K562 (cell line): ENCODE measurements around the gene SMIM7. TPM values are rescaled to one million over a fixed set of nuclear protein-coding genes. Genes with fewer than 3 reads are reported as not detected.
A peak's percentile ranks its signal among the peaks of the same experiment; 100 is the strongest.

Experiments used
- ASH1L ChIP-seq: fragments of 450-650 bp; IDR thresholded peaks from 2 replicates; pipeline ENCODE4 v1.6.1; 2018; ENCODE audit warnings: borderline replicate concordance, mild to moderate bottlenecking, low read depth; ENCODE audit not compliant: partially characterized antibody
- ETV5 ChIP-seq: sonication (generic); formaldehyde crosslinking; IDR thresholded peaks from 2 replicates; pipeline ENCODE4 v1.4.0; 2020; ENCODE audit warnings: low read depth, mild to moderate bottlenecking, missing genetic modification reagents
- HDAC1 ChIP-seq, 2 experiments: fragments of 450-650 bp; IDR thresholded peaks; 2 replicates each; pipeline ENCODE4 v1.6.1; 2016 to 2017; ENCODE audit warnings: inconsistent platforms in 1 of 2, mild to moderate bottlenecking in 1 of 2, moderate library complexity in 1 of 2
- L3MBTL2 ChIP-seq: fragments of 450-650 bp; IDR thresholded peaks from 2 replicates; pipeline ENCODE4 v1.6.1; 2016; ENCODE audit warnings: mild to moderate bottlenecking, moderate library complexity
- LEF1 ChIP-seq: fragments of 450-650 bp; IDR thresholded peaks from 2 replicates; pipeline ENCODE4 v1.6.1; 2016; ENCODE audit warnings: mild to moderate bottlenecking
- MAFK ChIP-seq: IDR thresholded peaks from 2 replicates; pipeline ENCODE4 v1.6.1; 2011; ENCODE audit warnings: low read length, improper control_type of control experiment
- NCOA6 ChIP-seq: fragments of 450-650 bp; IDR thresholded peaks from 2 replicates; pipeline ENCODE4 v1.6.1; 2017; ENCODE audit warnings: mild to moderate bottlenecking
- PML ChIP-seq: IDR thresholded peaks from 2 replicates; pipeline ENCODE4 v1.6.1; 2012; ENCODE audit warnings: low read length, inconsistent platforms
- PRMT5 ChIP-seq: sonication (generic); formaldehyde crosslinking; IDR thresholded peaks from 2 replicates; pipeline ENCODE4 v1.5.0; 2020; ENCODE audit warnings: missing genetic modification reagents
- SMARCA4 ChIP-seq: fragments of 450-650 bp; IDR thresholded peaks from 2 replicates; pipeline ENCODE4 v1.6.1; 2016
- SMC3 ChIP-seq: conservative IDR thresholded peaks from 2 replicates; pipeline ENCODE4 v1.6.1; 2011; ENCODE audit warnings: low read depth, low read length, improper control_type of control experiment; ENCODE audit not compliant: insufficient read depth
- SPI1 ChIP-seq: IDR thresholded peaks from 2 replicates; pipeline ENCODE4 v1.6.1; 2011; ENCODE audit warnings: low read depth, low read length, control low read depth, borderline replicate concordance
- TBP ChIP-seq: optimal IDR thresholded peaks from 2 replicates; pipeline ENCODE3; 2011; ENCODE audit warnings: low read depth, low read length, improper control_type of control experiment
- ZNF133 ChIP-seq: fragments of 250-450 bp; sonication (Bioruptor Pico); IDR thresholded peaks from 2 replicates; pipeline ENCODE4 v1.4.0; 2020; ENCODE audit warnings: mild to moderate bottlenecking
- polyA plus RNA-seq, 8 experiments: library from polyadenylated mRNA; depleted of rRNA in 4 of 8; stranded (reverse) in 5 of 8; unstranded in 3 of 8; fragments of >200 nt; fragmentation: Nextera tagmentation in 2 of 8; fragmentation: Illumina TruSeq in 1 of 8; extraction: Ambion mirVana in 2 of 8; extraction: Trizol in 1 of 8; gene quantifications; 2 replicates each; pipeline versions ENCODE4 v1.2.1 to v1.2.3, GENCODE V29; 2011 to 2014; ENCODE audit warnings: inconsistent platforms in 1 of 8, missing spikeins in 1 of 8
- total RNA-seq, 7 experiments: library from RNA; depleted of rRNA in 6 of 7; stranded (reverse); fragments of >200 nt in 6 of 7; fragmentation: Illumina TruSeq in 2 of 7; extraction: Trizol in 2 of 7; gene quantifications; 2 replicates each; pipeline versions ENCODE4 v1.2.1 to v1.2.3, GENCODE V29; 2011 to 2021; ENCODE audit warnings: low replicate concordance in 1 of 7
- TF ChIP-seq, protein P1 (sequence below), 2 experiments: fragments of 450-650 bp; IDR thresholded peaks; 2 replicates each; pipeline ENCODE4 v1.6.1; 2016; ENCODE audit warnings: mild to moderate bottlenecking in 2 of 2, borderline replicate concordance in 1 of 2, low read depth in 1 of 2, moderate library complexity in 1 of 2
- TF ChIP-seq, protein P2 (sequence below): fragments of 450-650 bp; formaldehyde crosslinking; IDR thresholded peaks from 2 replicates; pipeline ENCODE4 v1.4.0; 2022; ENCODE audit warnings: missing genetic modification characterization

The SMIM7 gene
- total and polyA plus RNA-seq, 9 of the 15 experiments (the other 6 are each of a cell fraction or from before 2014, with no cell fraction given), result 55.3 to 265 (median 107) TPM

DNA sequence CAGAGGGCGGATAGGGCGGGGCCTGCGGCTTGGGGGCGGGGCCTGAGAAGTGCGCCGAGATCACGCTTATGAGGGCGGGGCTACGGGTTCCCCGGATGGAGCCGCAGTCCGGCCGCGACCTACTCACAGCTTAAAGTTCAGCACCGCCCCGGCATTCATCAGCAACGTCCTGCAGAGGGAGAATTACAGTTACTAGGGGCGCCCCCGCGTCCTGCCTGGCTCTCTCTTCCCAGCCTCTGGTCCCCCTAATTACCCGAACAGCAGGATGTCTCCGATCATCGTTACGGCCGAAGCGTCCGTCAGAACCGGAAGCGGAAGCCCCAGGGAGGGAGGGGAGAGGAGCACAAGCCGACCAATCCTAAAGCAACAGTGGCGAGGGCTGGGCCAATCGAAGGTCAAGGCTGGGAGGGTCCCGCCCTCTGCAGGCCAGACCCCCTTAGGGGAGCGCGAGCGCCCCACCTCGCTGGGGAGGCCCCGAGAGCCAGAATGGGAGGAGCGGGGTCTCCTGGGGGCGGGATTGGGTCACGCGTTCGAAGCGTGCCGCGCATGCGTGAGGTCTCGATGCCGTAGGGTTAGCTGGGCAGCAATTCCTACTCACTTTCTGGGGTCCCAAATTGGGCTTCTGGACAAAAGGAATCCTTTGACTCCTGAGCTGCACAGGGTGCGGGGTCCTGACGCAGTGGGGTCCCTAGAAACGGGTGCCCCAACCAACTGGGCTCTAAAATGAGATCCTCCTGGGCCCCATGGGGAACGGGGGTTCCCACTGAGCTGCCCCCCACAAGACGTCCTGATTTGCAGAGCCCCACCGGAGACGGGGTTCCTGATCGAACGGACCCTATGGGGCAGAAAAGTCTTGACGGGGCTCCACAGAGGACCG, at the start of gene SMIM7 (continued):
- TF ChIP-seq, protein P1, sequence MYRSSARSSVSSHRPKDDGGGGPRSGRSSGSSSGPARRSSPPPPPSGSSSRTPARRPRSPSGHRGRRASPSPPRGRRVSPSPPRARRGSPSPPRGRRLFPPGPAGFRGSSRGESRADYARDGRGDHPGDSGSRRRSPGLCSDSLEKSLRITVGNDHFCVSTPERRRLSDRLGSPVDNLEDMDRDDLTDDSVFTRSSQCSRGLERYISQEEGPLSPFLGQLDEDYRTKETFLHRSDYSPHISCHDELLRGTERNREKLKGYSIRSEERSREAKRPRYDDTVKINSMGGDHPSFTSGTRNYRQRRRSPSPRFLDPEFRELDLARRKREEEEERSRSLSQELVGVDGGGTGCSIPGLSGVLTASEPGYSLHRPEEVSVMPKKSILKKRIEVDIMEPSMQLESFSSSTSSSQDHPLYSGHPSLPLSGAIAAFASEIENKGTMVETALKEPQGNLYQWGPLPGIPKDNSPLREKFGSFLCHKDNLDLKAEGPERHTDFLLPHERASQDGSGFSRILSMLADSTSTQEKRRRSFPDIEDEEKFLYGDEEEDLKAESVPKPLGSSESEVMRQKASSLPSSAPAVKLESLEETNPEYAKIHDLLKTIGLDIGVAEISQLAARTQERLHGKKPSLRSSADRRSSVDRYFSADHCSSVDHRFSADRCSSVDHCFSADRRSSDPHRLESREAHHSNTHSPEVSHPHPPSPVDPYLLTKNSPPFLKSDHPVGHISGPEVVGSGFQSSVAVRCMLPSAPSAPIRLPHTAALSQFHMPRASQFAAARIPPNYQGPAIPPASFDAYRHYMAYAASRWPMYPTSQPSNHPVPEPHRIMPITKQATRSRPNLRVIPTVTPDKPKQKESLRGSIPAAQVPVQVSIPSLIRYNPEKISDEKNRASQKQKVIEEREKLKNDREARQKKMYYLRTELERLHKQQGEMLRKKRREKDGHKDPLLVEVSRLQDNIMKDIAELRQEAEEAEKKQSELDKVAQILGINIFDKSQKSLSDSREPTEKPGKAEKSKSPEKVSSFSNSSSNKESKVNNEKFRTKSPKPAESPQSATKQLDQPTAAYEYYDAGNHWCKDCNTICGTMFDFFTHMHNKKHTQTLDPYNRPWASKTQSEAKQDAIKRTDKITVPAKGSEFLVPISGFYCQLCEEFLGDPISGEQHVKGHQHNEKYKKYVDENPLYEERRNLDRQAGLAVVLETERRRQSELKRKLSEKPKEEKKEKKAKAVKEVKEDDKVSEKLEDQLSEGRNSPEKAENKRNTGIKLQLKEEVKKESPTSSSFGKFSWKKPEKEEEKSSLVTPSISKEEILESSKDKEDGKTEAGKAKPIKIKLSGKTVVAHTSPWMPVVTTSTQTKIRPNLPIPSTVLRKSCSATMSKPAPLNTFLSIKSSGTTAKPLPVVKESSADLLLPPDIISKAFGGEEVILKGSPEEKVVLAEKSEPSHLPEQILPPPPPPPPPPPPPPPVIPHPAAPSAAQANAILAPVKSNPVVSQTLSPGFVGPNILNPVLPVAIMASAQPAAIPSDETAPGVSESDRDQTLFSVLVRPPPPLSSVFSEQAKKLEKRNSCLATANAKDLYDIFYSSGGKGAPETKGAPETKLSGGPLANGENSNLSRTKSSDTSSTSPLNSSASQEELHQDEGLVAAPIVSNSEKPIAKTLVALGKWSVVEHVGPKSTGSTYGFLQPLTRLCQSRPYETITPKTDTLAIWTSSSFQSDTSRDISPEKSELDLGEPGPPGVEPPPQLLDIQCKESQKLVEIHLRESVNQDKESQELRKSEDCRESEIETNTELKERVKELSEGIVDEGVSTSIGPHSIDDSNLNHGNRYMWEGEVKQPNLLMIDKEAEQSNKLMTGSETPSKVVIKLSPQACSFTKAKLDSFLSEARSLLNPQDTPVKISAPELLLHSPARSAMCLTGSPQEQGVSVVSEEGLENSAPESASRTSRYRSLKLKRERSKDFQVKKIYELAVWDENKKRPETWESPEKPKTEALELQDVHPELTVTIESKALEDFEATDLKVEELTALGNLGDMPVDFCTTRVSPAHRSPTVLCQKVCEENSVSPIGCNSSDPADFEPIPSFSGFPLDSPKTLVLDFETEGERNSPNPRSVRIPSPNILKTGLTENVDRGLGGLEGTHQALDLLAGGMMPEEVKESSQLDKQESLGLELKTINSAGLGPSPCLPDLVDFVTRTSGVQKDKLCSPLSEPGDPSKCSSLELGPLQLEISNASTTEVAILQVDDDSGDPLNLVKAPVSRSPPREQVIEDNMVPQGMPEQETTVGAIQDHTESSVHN (IDR thresholded peaks at IDR 0.05; ENCODE audit: borderline replicate concordance in 1 of 2, low read depth in 1 of 2), result peak in 1 of 2 experiments; percentile 47; a peak in 1 of 4 replicates
- TF ChIP-seq ZNF133 (CRISPR knock-in tag), result no peak
- no peak for TF ChIP-seq MAFK
- TF ChIP-seq SPI1, result peak; percentile 61; the same call in 1 of the 2 replicates
- peak; percentile 93 for TF ChIP-seq PML
- no peak for TF ChIP-seq SMARCA4
- TF ChIP-seq, protein P2, sequence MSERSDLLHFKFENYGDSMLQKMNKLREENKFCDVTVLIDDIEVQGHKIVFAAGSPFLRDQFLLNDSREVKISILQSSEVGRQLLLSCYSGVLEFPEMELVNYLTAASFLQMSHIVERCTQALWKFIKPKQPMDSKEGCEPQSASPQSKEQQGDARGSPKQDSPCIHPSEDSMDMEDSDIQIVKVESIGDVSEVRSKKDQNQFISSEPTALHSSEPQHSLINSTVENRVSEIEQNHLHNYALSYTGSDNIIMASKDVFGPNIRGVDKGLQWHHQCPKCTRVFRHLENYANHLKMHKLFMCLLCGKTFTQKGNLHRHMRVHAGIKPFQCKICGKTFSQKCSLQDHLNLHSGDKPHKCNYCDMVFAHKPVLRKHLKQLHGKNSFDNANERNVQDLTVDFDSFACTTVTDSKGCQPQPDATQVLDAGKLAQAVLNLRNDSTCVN (CRISPR knock-in tag), result no peak
- no peak for TF ChIP-seq ETV5 (CRISPR knock-in tag)
- TF ChIP-seq HDAC1 (IDR thresholded peaks at IDR 0.05), result peak in 1 of 2 experiments; percentile 67; a peak in 2 of 4 replicates
- peak; percentile 91 for TF ChIP-seq ASH1L
- no peak for TF ChIP-seq PRMT5 (CRISPR knock-in tag)
- TF ChIP-seq SMC3, result no peak
- peak; percentile 84 for TF ChIP-seq LEF1
- no peak; the same call in none of the 2 replicates for TF ChIP-seq L3MBTL2
- TF ChIP-seq NCOA6, result no peak
- peak; percentile 40 for TF ChIP-seq TBP
